Activated CD4-positive, alpha-beta T cell treated with anti-CD3 and anti-CD28 coated beads for 36 hours (primary cell): ENCODE measurements around the gene GARS1. TPM values are rescaled to one million over a fixed set of nuclear protein-coding genes. Genes with fewer than 3 reads are reported as not detected.

Experiments
- ATAC-seq: fragments of 200-7000 bp; cut with Tn5 transposase; one replicate; pipeline ENCODE4 v1.10.0; 2021; ENCODE audit warnings: mild to moderate bottlenecking, moderate library complexity
- CTCF ChIA-PET: fragments of 350-600 bp; sonication (Branson Sonifier 250); formaldehyde crosslinking; loops from one replicate; lab custom pipeline; 2021; ENCODE audit warnings: antibody characterized with exemption; lab: Charles Lee
- POLR2A ChIA-PET: fragments of 350-600 bp; sonication (Branson Sonifier 250); formaldehyde crosslinking; loops from one replicate; lab custom pipeline; 2021; ENCODE audit warnings: antibody characterized with exemption, inconsistent platforms; lab: Charles Lee
- DNase-seq: peaks from one replicate; pipeline ENCODE4 v3.0.0-alpha.2; 2020
- H3K27ac Mint-ChIP-seq: one replicate; pipeline ENCODE4 v1.8.0; 2021; ENCODE audit warnings: mixed read lengths
- H3K27me3 Mint-ChIP-seq: one replicate; pipeline ENCODE4 v1.8.0; 2021; ENCODE audit warnings: mixed read lengths
- H3K36me3 Mint-ChIP-seq: one replicate; pipeline ENCODE4 v1.8.0; 2021; ENCODE audit warnings: low read depth, mixed read lengths
- H3K4me1 Mint-ChIP-seq: one replicate; pipeline ENCODE4 v1.8.0; 2021; ENCODE audit warnings: mixed read lengths
- H3K4me3 Mint-ChIP-seq: one replicate; pipeline ENCODE4 v1.8.0; 2021; ENCODE audit warnings: mild to moderate bottlenecking, moderate library complexity, mixed read lengths
- H3K9me3 Mint-ChIP-seq: one replicate; pipeline ENCODE4 v1.8.0; 2021; ENCODE audit warnings: low read depth, mixed read lengths
- intact Hi-C, 2 experiments: fragments of 100-400 bp; cut with DNase I in 1 of 2; cut with micrococcal nuclease in 1 of 2; formaldehyde crosslinking; loops; one replicate each; pipeline versions ENCODE4 v1.14.2 to v1.15.1; 2022 to 2024; cut with DNase I, micrococcal nuclease
- total RNA-seq, 2 experiments: library from RNA; stranded (reverse); gene quantifications; one replicate each; pipeline ENCODE4 v1.2.3, GENCODE V29; 2021

Gene GARS1
- 100 to 1,000 TPM; 391 to 439 TPM for total RNA-seq

- ChIA-PET POLR2A (no interaction called here), CTCF (interaction anchor here (0.7 to 1.2 kb wide), 3 partner anchors 10 to 143 kb away, joined by 3 to 5 read pairs (median 3); no protein-coding TSS in a partner anchor)
- Mint-ChIP-seq H3K4me1 (peaks cover 51% of the 10 kb centered on the region), H3K4me3 (peak within 1 kb of the TSS; percentile 100), H3K36me3 (peaks cover 45% of the 10 kb centered on the region), H3K9me3 (no peaks in the 10 kb centered on the region), H3K27ac (peak within 1 kb of the TSS; percentile 100), H3K27me3 (no peaks in the 10 kb centered on the region)
- ATAC-seq: peak; percentile 84
- intact Hi-C loops: loop anchor here (1.0 to 10.0 kb wide), 11 partner anchors 90 to 1900 kb away; partner anchors contain the start of genes AVL9 (in 2 of the 2), GGCT (in 2 of the 2), LSM5 (in 2 of the 2) and ZNRF2 (in 2 of the 2)
- peak; percentile 94 for DNase-seq
Measured at GRCh38 chr7:30594540-30595435, at the start of gene GARS1. TSS of gene GARS1 (plus strand) at chr7:30594878. CDS start at chr7:30594922, 44 bp downstream.

- H3K27ac Mint-ChIP-seq: no peak overlapping the region
- H3K4me3 Mint-ChIP-seq: no peak overlapping the region
- DNase-seq: no peak
- ATAC-seq: no peak
- peaks cover 9% of the 10 kb centered on the region for H3K4me1 Mint-ChIP-seq
- ChIA-PET POLR2A (no interaction called here), CTCF (interaction anchor here (1.2 to 7.5 kb wide), 5 partner anchors 9 to 576 kb away, joined by 3 to 64 read pairs (median 4); no protein-coding TSS in a partner anchor)
- no peaks in the 10 kb centered on the region for H3K9me3 Mint-ChIP-seq
- intact Hi-C loops: no loop called here
- H3K36me3 Mint-ChIP-seq: peaks cover 5% of the 10 kb centered on the region
- H3K27me3 Mint-ChIP-seq: no peaks in the 10 kb centered on the region
Measured at GRCh38 chr7:30545791-30546555, 48.7 kb upstream of the GARS1 start.

- no peak overlapping the region for H3K27ac Mint-ChIP-seq
- DNase-seq (no peak), ATAC-seq (no peak)
- intact Hi-C loops: no loop called here
- POLR2A ChIA-PET: no interaction called here
- peaks cover 5% of the 10 kb centered on the region for H3K36me3 Mint-ChIP-seq
- H3K4me1 Mint-ChIP-seq: peaks cover 12% of the 10 kb centered on the region
- H3K27me3 Mint-ChIP-seq: no peaks in the 10 kb centered on the region
- H3K4me3 Mint-ChIP-seq: no peak overlapping the region
- no peaks in the 10 kb centered on the region for H3K9me3 Mint-ChIP-seq
- CTCF ChIA-PET: interaction anchor here (1.3 to 7.5 kb wide), 4 partner anchors 8 to 576 kb away, joined by 3 to 64 read pairs (median 7); no protein-coding TSS in a partner anchor
Measured at GRCh38 chr7:30546596-30546995, 48.1 kb upstream of the GARS1 start.

GRCh38 chr7:30548845-30549244 lies 45.8 kb upstream of the GARS1 start:
- Mint-ChIP-seq H3K36me3 (peaks cover 5% of the 10 kb centered on the region), H3K4me3 (no peak overlapping the region), H3K27me3 (no peaks in the 10 kb centered on the region), H3K27ac (no peak overlapping the region), H3K4me1 (peaks cover 12% of the 10 kb centered on the region), H3K9me3 (no peaks in the 10 kb centered on the region)
- DNase-seq: peak; percentile 62
- intact Hi-C loops: loop anchor here (1.0 kb wide), 2 partner anchors 15 to 191 kb away; no protein-coding TSS in a partner anchor
- peak; percentile 75 for ATAC-seq
- CTCF ChIA-PET: interaction anchor here (0.7 to 7.5 kb wide), 18 partner anchors 12 to 1669 kb away, joined by 3 to 64 read pairs (median 4); no protein-coding TSS in a partner anchor
- POLR2A ChIA-PET: interaction anchor here (0.6 kb wide), 1 partner anchor 402 kb away, joined by 6 read pairs; no protein-coding TSS in a partner anchor

- ChIA-PET CTCF (interaction anchor here (0.6 to 7.5 kb wide), 14 partner anchors 13 to 1273 kb away, joined by 3 to 64 read pairs (median 4); no protein-coding TSS in a partner anchor), POLR2A (no interaction called here)
- no peak for ATAC-seq
- Mint-ChIP-seq H3K27ac (no peak overlapping the region), H3K4me1 (peaks cover 7% of the 10 kb centered on the region), H3K4me3 (no peak overlapping the region), H3K27me3 (no peaks in the 10 kb centered on the region), H3K9me3 (no peaks in the 10 kb centered on the region), H3K36me3 (peaks cover 3% of the 10 kb centered on the region)
- no peak for DNase-seq
- intact Hi-C loops: loop anchor here (1.0 kb wide), 1 partner anchor 190 kb away; no protein-coding TSS in a partner anchor
Measured at GRCh38 chr7:30549931-30550493, 44.7 kb upstream of the GARS1 start.

GRCh38 chr7:30552330-30552729 lies 42.3 kb upstream of the GARS1 start:
- intact Hi-C loops: no loop called here

GRCh38 chr7:30553141-30553540 lies 41.5 kb upstream of the GARS1 start:
- Mint-ChIP-seq H3K36me3 (peaks cover 3% of the 10 kb centered on the region), H3K4me1 (peaks cover 7% of the 10 kb centered on the region), H3K27ac (no peak overlapping the region), H3K9me3 (no peaks in the 10 kb centered on the region), H3K27me3 (no peaks in the 10 kb centered on the region), H3K4me3 (no peak overlapping the region)
- POLR2A ChIA-PET: no interaction called here
- DNase-seq: no peak
- ATAC-seq: no peak
- CTCF ChIA-PET: no interaction called here
- intact Hi-C loops: no loop called here

More at GRCh38 chr7:30552330-30552729, 42.3 kb upstream of the GARS1 start:
- ATAC-seq (no peak), DNase-seq (no peak)
- H3K4me3 Mint-ChIP-seq: no peak overlapping the region
- H3K27me3 Mint-ChIP-seq: no peaks in the 10 kb centered on the region
- ChIA-PET POLR2A (no interaction called here), CTCF (interaction anchor here (7.5 kb wide), 1 partner anchor 11 kb away, joined by 64 read pairs; no protein-coding TSS in a partner anchor)
- peaks cover 3% of the 10 kb centered on the region for H3K36me3 Mint-ChIP-seq
- no peaks in the 10 kb centered on the region for H3K9me3 Mint-ChIP-seq
- H3K4me1 Mint-ChIP-seq: peaks cover 7% of the 10 kb centered on the region
- H3K27ac Mint-ChIP-seq: no peak overlapping the region

GRCh38 chr7:30553546-30553945 lies 41.1 kb upstream of the GARS1 start:
- Mint-ChIP-seq H3K4me1 (peaks cover 7% of the 10 kb centered on the region), H3K27ac (no peak overlapping the region), H3K36me3 (peaks cover 3% of the 10 kb centered on the region), H3K4me3 (no peak overlapping the region), H3K27me3 (no peaks in the 10 kb centered on the region), H3K9me3 (no peaks in the 10 kb centered on the region)
- ATAC-seq (no peak), DNase-seq (no peak)
- ChIA-PET POLR2A (no interaction called here), CTCF (no interaction called here)
- intact Hi-C loops: no loop called here

GRCh38 chr7:30555525-30555924 lies 39.2 kb upstream of the GARS1 start:
- ChIA-PET POLR2A (no interaction called here), CTCF (interaction anchor here (0.8 to 2.4 kb wide), 3 partner anchors 10 to 406 kb away, joined by 3 to 5 read pairs (median 4); no protein-coding TSS in a partner anchor)
- no peak overlapping the region for H3K4me3 Mint-ChIP-seq
- no peak for DNase-seq
- ATAC-seq: no peak
- peaks cover 4% of the 10 kb centered on the region for H3K4me1 Mint-ChIP-seq
- H3K27ac Mint-ChIP-seq: no peak overlapping the region
- H3K27me3 Mint-ChIP-seq: no peaks in the 10 kb centered on the region
- intact Hi-C loops: no loop called here
- H3K9me3 Mint-ChIP-seq: no peaks in the 10 kb centered on the region
- H3K36me3 Mint-ChIP-seq: peaks cover 4% of the 10 kb centered on the region

- no peak for DNase-seq
- intact Hi-C loops: no loop called here
- POLR2A ChIA-PET: no interaction called here
- no peaks in the 10 kb centered on the region for H3K4me1 Mint-ChIP-seq
- no peak overlapping the region for H3K4me3 Mint-ChIP-seq
- H3K27me3 Mint-ChIP-seq: no peaks in the 10 kb centered on the region
- no peaks in the 10 kb centered on the region for H3K9me3 Mint-ChIP-seq
- peaks cover 7% of the 10 kb centered on the region for H3K36me3 Mint-ChIP-seq
- CTCF ChIA-PET: interaction anchor here (2.4 kb wide), 1 partner anchor 9 kb away, joined by 5 read pairs; no protein-coding TSS in a partner anchor
- ATAC-seq: no peak
- no peak overlapping the region for H3K27ac Mint-ChIP-seq
Measured at GRCh38 chr7:30556840-30557239, 37.8 kb upstream of the GARS1 start.
